Activated CD8-positive, alpha-beta T cell treated with anti-CD3 and anti-CD28 coated beads for 36 hours (primary cell): ENCODE results near the gene HS1BP3. TPM values are rescaled to one million over a fixed set of nuclear protein-coding genes. Genes with fewer than 3 reads are reported as not detected.

Experiments used
- ATAC-seq: fragments of 200-7000 bp; cut with Tn5 transposase; one replicate; pipeline ENCODE4 v1.10.0; 2021; ENCODE audit warnings: mild to moderate bottlenecking, moderate library complexity
- CTCF ChIA-PET: fragments of 350-600 bp; sonication (Branson Sonifier 250); formaldehyde crosslinking; loops from one replicate; lab custom pipeline; 2021; ENCODE audit warnings: antibody characterized with exemption; lab: Charles Lee
- POLR2A ChIA-PET: fragments of 350-600 bp; sonication (Branson Sonifier 250); formaldehyde crosslinking; loops from one replicate; lab custom pipeline; 2021; ENCODE audit warnings: antibody characterized with exemption; lab: Charles Lee
- DNase-seq: peaks from one replicate; pipeline ENCODE4 v3.0.0-alpha.2; 2020
- H3K27ac Mint-ChIP-seq: one replicate; pipeline ENCODE4 v1.8.0; 2021; ENCODE audit warnings: mild to moderate bottlenecking, mixed read lengths
- H3K27me3 Mint-ChIP-seq: one replicate; pipeline ENCODE4 v1.8.0; 2021; ENCODE audit warnings: mixed read lengths
- H3K36me3 Mint-ChIP-seq: one replicate; pipeline ENCODE4 v1.8.0; 2021; ENCODE audit warnings: low read depth, mixed read lengths
- H3K4me1 Mint-ChIP-seq: one replicate; pipeline ENCODE4 v1.8.0; 2021; ENCODE audit warnings: low read depth, mixed read lengths
- H3K4me3 Mint-ChIP-seq: one replicate; pipeline ENCODE4 v1.8.0; 2021; ENCODE audit warnings: mild to moderate bottlenecking, moderate library complexity, mixed read lengths
- H3K9me3 Mint-ChIP-seq: one replicate; pipeline ENCODE4 v1.8.0; 2021; ENCODE audit warnings: mixed read lengths
- intact Hi-C: fragments of 100-400 bp; cut with micrococcal nuclease; formaldehyde crosslinking; loops from one replicate; pipeline ENCODE4 v1.10.0; 2022
- total RNA-seq, 2 experiments: library from RNA; stranded (reverse); gene quantifications; one replicate each; pipeline ENCODE4 v1.2.3, GENCODE V29; 2021
- TF ChIP-seq, protein P1 (sequence below): fragments of 200-600 bp; IDR thresholded peaks from one replicate; pipeline ENCODE4 v1.8.0; 2022; ENCODE audit warnings: antibody characterized with exemption, mild to moderate bottlenecking

The HS1BP3 gene
- total RNA-seq, 2 experiments from 2014 or later: 6.5 to 7.9 TPM

DNA sequence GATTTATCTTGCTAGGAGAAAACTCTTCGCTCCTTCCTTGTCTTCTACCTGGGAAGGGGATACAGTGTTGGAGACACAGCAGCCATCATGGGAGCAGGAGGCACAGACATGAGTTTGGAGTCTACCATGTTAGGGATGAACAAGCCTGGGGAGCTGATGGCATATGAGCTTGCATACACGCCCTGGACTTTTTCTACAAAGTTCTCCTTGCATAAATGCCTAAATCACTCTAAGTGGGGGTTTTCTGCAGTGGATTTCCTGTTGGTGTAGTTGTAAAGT is 3.6 kb upstream of the HS1BP3 start:
- peaks cover 13% of the 10 kb centered on the region for H3K4me1 Mint-ChIP-seq
- ATAC-seq (no peak), DNase-seq (no peak)
- no peaks in the 10 kb centered on the region for H3K36me3 Mint-ChIP-seq
- TF ChIP-seq, protein P1, sequence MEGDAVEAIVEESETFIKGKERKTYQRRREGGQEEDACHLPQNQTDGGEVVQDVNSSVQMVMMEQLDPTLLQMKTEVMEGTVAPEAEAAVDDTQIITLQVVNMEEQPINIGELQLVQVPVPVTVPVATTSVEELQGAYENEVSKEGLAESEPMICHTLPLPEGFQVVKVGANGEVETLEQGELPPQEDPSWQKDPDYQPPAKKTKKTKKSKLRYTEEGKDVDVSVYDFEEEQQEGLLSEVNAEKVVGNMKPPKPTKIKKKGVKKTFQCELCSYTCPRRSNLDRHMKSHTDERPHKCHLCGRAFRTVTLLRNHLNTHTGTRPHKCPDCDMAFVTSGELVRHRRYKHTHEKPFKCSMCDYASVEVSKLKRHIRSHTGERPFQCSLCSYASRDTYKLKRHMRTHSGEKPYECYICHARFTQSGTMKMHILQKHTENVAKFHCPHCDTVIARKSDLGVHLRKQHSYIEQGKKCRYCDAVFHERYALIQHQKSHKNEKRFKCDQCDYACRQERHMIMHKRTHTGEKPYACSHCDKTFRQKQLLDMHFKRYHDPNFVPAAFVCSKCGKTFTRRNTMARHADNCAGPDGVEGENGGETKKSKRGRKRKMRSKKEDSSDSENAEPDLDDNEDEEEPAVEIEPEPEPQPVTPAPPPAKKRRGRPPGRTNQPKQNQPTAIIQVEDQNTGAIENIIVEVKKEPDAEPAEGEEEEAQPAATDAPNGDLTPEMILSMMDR: no peak
- no peaks in the 10 kb centered on the region for H3K9me3 Mint-ChIP-seq
- ChIA-PET CTCF (interaction anchor here (1.5 to 3.9 kb wide), 2 partner anchors 12 to 309 kb away, joined by 4 to 23 read pairs; no protein-coding TSS in a partner anchor), POLR2A (no interaction called here)
- no peak overlapping the region for H3K27ac Mint-ChIP-seq
- no peak overlapping the region for H3K4me3 Mint-ChIP-seq
- peaks cover 5% of the 10 kb centered on the region for H3K27me3 Mint-ChIP-seq
- intact Hi-C loops: no loop called here

DNA sequence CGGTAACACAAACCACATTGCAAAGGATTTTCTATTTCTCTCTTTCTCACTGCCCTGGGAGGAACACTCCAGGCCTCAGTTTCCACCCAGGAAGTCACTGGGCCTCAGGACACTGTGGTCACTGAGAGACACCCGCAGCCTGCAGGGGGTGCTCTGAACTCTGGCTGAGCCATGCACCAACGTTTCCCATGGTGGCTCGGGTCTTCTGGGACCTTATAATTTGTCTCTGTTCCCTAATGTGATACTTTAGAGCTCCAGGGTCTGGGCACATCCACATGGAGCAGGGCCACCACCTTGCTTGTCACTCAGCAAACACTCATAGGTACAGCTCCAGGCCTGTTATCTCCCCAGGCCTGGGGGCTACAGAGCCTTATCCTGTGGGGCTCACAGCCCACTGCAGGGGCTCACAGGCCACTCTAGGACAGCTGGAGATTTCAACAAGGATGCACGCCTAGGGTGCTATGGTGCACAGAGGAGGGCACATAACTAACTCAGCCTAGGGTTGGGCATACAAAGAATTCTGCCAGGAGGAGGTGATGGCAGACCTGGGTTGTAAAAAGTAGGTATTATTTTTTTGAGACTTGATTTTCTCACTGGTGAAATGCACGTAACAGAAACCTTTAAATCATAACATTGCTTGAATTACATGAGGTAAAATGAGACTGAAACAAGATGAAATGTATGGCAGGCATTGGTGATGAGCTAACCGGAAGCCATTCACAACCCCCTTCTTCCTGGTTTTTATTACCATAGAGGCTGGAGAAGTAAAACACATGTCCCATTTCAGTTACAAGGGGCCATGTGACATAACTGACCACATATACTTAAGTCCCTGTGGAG is 3.0 kb upstream of the HS1BP3 start:
- Mint-ChIP-seq H3K4me3 (no peak overlapping the region), H3K27ac (no peak overlapping the region), H3K36me3 (no peaks in the 10 kb centered on the region), H3K4me1 (peaks cover 17% of the 10 kb centered on the region), H3K9me3 (no peaks in the 10 kb centered on the region), H3K27me3 (peaks cover 4% of the 10 kb centered on the region)
- ChIA-PET POLR2A (no interaction called here), CTCF (interaction anchor here (1.5 to 3.9 kb wide), 2 partner anchors 12 to 309 kb away, joined by 4 to 23 read pairs; no protein-coding TSS in a partner anchor)
- ATAC-seq (no peak), DNase-seq (no peak)
- intact Hi-C loops: no loop called here
- TF ChIP-seq, protein P1: no peak

DNA sequence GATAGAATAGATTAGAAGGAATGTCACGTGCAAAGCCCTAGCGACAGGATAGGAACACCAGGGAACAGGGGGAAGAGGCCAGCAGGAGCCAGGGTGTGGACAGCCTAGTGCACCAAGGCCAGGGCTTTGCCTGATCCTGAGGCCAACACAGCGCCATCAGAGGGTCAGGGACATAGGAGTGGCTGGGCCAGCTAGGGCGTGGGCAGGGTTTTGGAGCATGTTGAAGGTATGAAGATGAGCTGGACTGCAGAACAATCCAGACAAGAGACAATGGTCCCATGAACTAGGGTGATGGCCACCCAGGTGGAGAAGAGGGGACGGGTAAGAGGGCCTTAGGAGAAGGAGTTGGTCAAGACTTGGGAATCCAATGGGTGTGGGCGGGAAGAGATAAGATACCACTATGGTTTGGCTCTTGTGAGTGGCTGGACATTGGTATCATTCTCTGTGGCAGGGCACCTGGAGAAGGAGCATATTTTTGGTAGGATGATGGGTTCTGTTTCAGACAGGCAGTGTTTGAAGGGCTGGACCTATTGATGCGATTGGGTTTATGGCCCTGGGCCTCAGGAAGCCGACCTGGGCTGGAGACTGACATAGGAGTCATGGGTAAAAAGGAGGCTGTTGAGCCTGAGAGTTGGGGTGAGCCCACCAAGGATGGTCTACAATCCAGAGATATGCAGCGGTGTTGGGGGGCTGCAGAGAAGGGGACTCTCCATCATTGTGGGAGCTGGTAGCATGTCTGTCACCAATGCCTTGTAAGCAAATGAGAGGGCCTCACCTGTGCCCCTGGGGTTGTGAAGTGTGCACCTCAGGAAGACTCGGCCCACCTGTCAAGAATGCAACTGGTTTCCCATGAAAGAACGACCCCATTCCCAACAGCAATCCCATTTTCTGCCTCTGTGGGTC is 2.0 kb upstream of the HS1BP3 start:
- TF ChIP-seq, protein P1: no peak
- POLR2A ChIA-PET: interaction anchor here (1.7 kb wide), 1 partner anchor 300 kb away, joined by 3 read pairs; no protein-coding TSS in a partner anchor
- Mint-ChIP-seq H3K9me3 (no peaks in the 10 kb centered on the region), H3K36me3 (no peaks in the 10 kb centered on the region), H3K27ac (no peak overlapping the region), H3K4me1 (peaks cover 17% of the 10 kb centered on the region), H3K27me3 (peaks cover 1% of the 10 kb centered on the region), H3K4me3 (no peak overlapping the region)
- intact Hi-C loops: no loop called here
- DNase-seq (no peak), ATAC-seq (no peak)
- CTCF ChIA-PET: interaction anchor here (1.3 to 3.4 kb wide), 5 partner anchors 8 to 356 kb away, joined by 3 to 46 read pairs (median 4); no protein-coding TSS in a partner anchor

DNA sequence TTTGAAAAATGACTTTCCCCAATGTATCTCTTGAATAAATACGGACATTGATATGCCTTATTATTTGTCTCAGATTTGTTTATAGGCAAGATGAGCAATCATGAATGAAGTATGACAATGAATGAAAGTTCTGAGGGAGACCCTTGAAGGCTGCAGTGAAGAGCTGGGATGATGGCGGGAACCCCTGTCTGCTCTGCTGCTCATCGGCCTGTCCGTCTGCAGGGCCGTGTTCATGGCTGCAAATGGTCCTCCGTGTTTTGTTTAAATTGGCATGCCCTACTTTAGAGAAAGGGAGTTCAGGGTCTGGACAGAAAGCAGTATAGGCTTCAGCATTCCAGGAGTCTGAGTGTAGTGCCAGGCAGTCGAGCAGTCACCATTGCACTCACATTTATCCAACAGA is 1.2 kb upstream of the HS1BP3 start:
- intact Hi-C loops: no loop called here
- CTCF ChIA-PET: interaction anchor here (1.2 to 5.6 kb wide), 15 partner anchors 9 to 357 kb away, joined by 3 to 46 read pairs (median 6); partner anchors contain the start of gene RHOB

More for the DNA sequence above, 1.2 kb upstream of the HS1BP3 start:
- peaks cover 1% of the 10 kb centered on the region for H3K27me3 Mint-ChIP-seq
- H3K9me3 Mint-ChIP-seq: no peaks in the 10 kb centered on the region
- DNase-seq: no peak
- H3K4me3 Mint-ChIP-seq: peak overlapping the region; percentile 77
- H3K27ac Mint-ChIP-seq: no peak overlapping the region
- peaks cover 17% of the 10 kb centered on the region for H3K4me1 Mint-ChIP-seq
- H3K36me3 Mint-ChIP-seq: no peaks in the 10 kb centered on the region
- no peak for ATAC-seq
- POLR2A ChIA-PET: interaction anchor here (1.7 kb wide), 1 partner anchor 299 kb away, joined by 3 read pairs; no protein-coding TSS in a partner anchor
- TF ChIP-seq, protein P1: no peak
